Effector memory CD4-positive, alpha-beta T cell (primary cell): ENCODE results near the gene TNNC1.

Experiments
- DNase-seq, 3 donors: peaks; one replicate each; pipeline ENCODE4 v3.0.0-alpha.2; 2020
- H3K27ac ChIP-seq: 2 replicates; pipeline ENCODE4 v1.7.0; 2013; ENCODE audit warnings: mild to moderate bottlenecking, low read length, moderate library complexity; ENCODE audit not compliant: insufficient read depth, poor library complexity, severe bottlenecking
- H3K27me3 ChIP-seq: replicated peaks from 2 replicates; pipeline ENCODE4 v1.7.0; 2013; ENCODE audit warnings: mild to moderate bottlenecking, low read length; ENCODE audit not compliant: insufficient read depth, control insufficient read depth, poor library complexity, severe bottlenecking
- H3K36me3 ChIP-seq: 2 replicates; pipeline ENCODE4 v1.7.0; 2013; ENCODE audit warnings: mild to moderate bottlenecking, low read length, moderate library complexity; ENCODE audit not compliant: control insufficient read depth, insufficient read depth
- H3K4me1 ChIP-seq: 2 replicates; pipeline ENCODE4 v1.7.0; 2013; ENCODE audit warnings: low read length, mild to moderate bottlenecking; ENCODE audit not compliant: control insufficient read depth, insufficient read depth, poor library complexity, severe bottlenecking
- H3K4me3 ChIP-seq: 2 replicates; pipeline ENCODE4 v1.7.0; 2013; ENCODE audit warnings: low read length, low read depth, mild to moderate bottlenecking; ENCODE audit not compliant: insufficient read depth, poor library complexity, severe bottlenecking
- H3K9me3 ChIP-seq: 2 replicates; pipeline ENCODE4 v1.7.0; 2013; ENCODE audit warnings: mild to moderate bottlenecking, low read length, moderate library complexity; ENCODE audit not compliant: control insufficient read depth

Gene TNNC1

GRCh38 chr3:52442409-52443267 is 11.2 kb downstream of the TNNC1 start:
- no peak for DNase-seq
- no peak overlapping the region for H3K4me3 ChIP-seq
- H3K36me3 ChIP-seq = no peaks in the 10 kb centered on the region
- H3K27ac ChIP-seq = no peak overlapping the region
- H3K9me3 ChIP-seq = no peaks in the 10 kb centered on the region
- H3K27me3 ChIP-seq = no peaks in the 10 kb centered on the region
- peaks cover 3% of the 10 kb centered on the region for H3K4me1 ChIP-seq

GRCh38 chr3:52441772-52442332 is 12.0 kb downstream of the TNNC1 start:
- no peak overlapping the region for H3K4me3 ChIP-seq
- no peaks in the 10 kb centered on the region for H3K27me3 ChIP-seq
- no peak overlapping the region for H3K27ac ChIP-seq
- H3K9me3 ChIP-seq = no peaks in the 10 kb centered on the region
- peaks cover 3% of the 10 kb centered on the region for H3K4me1 ChIP-seq
- H3K36me3 ChIP-seq = no peaks in the 10 kb centered on the region
- no peak for DNase-seq

GRCh38 chr3:52441091-52441771 is 12.6 kb downstream of the TNNC1 start:
- H3K27ac ChIP-seq = no peak overlapping the region
- H3K27me3 ChIP-seq = no peaks in the 10 kb centered on the region
- peaks cover 3% of the 10 kb centered on the region for H3K4me1 ChIP-seq
- no peak for DNase-seq
- no peaks in the 10 kb centered on the region for H3K36me3 ChIP-seq
- no peaks in the 10 kb centered on the region for H3K9me3 ChIP-seq
- no peak overlapping the region for H3K4me3 ChIP-seq

- no peak for DNase-seq
- H3K27me3 ChIP-seq = no peaks in the 10 kb centered on the region
- peaks cover 3% of the 10 kb centered on the region for H3K4me1 ChIP-seq
These were observed 13.2 kb downstream of the TNNC1 start for GRCh38 chr3:52440671-52441070.

GRCh38 chr3:52440249-52440551 is 13.6 kb downstream of the TNNC1 start:
- Histone ChIP-seq H3K27ac (no peak overlapping the region), H3K4me1 (peaks cover 2% of the 10 kb centered on the region), H3K36me3 (no peaks in the 10 kb centered on the region), H3K9me3 (no peaks in the 10 kb centered on the region), H3K27me3 (no peaks in the 10 kb centered on the region), H3K4me3 (no peak overlapping the region)
- DNase-seq = no peak

More at GRCh38 chr3:52440671-52441070, 13.2 kb downstream of the TNNC1 start:
- no peak overlapping the region for H3K27ac ChIP-seq
- H3K4me3 ChIP-seq = no peak overlapping the region
- no peaks in the 10 kb centered on the region for H3K9me3 ChIP-seq
- no peaks in the 10 kb centered on the region for H3K36me3 ChIP-seq

- H3K4me3 ChIP-seq = no peak overlapping the region
- DNase-seq = no peak
- no peak overlapping the region for H3K27ac ChIP-seq
- H3K36me3 ChIP-seq = no peaks in the 10 kb centered on the region
- no peaks in the 10 kb centered on the region for H3K4me1 ChIP-seq
- no peaks in the 10 kb centered on the region for H3K9me3 ChIP-seq
- H3K27me3 ChIP-seq = no peaks in the 10 kb centered on the region
These were observed 14.2 kb downstream of the TNNC1 start for GRCh38 chr3:52439426-52440248.

GRCh38 chr3:52438579-52439425 is 15.0 kb downstream of the TNNC1 start:
- no peak overlapping the region for H3K4me3 ChIP-seq
- no peaks in the 10 kb centered on the region for H3K36me3 ChIP-seq
- H3K27me3 ChIP-seq = no peaks in the 10 kb centered on the region
- DNase-seq = no peak
- H3K27ac ChIP-seq = no peak overlapping the region
- no peaks in the 10 kb centered on the region for H3K9me3 ChIP-seq
- H3K4me1 ChIP-seq = no peaks in the 10 kb centered on the region

- Histone ChIP-seq H3K4me3 (no peak overlapping the region), H3K36me3 (no peaks in the 10 kb centered on the region), H3K27me3 (no peaks in the 10 kb centered on the region), H3K9me3 (no peaks in the 10 kb centered on the region), H3K4me1 (no peaks in the 10 kb centered on the region), H3K27ac (no peak overlapping the region)
- DNase-seq = no peak
These were observed 15.8 kb downstream of the TNNC1 start for GRCh38 chr3:52438104-52438376.

GRCh38 chr3:52437326-52438103 is 16.3 kb downstream of the TNNC1 start:
- no peak for DNase-seq

More at GRCh38 chr3:52437326-52438103, 16.3 kb downstream of the TNNC1 start:
- no peaks in the 10 kb centered on the region for H3K9me3 ChIP-seq
- H3K36me3 ChIP-seq = no peaks in the 10 kb centered on the region
- H3K27me3 ChIP-seq = no peaks in the 10 kb centered on the region
- no peaks in the 10 kb centered on the region for H3K4me1 ChIP-seq
- no peak overlapping the region for H3K27ac ChIP-seq
- no peak overlapping the region for H3K4me3 ChIP-seq
